HepG2 (cell line): Measurements from ENCODE around the gene ZNF511.

ENCODE experiments used
- NFIC ChIP-seq: IDR thresholded peaks from 2 replicates; pipeline ENCODE4 v1.6.1; 2012; ENCODE audit warnings: mild to moderate bottlenecking, low read length, inconsistent platforms
- POLR2AphosphoS5 ChIP-seq: IDR thresholded peaks from 2 replicates; pipeline ENCODE4 v1.6.1; 2012; ENCODE audit warnings: low read depth, low read length
- RAD21 ChIP-seq: fragments of 450-650 bp; formaldehyde crosslinking; IDR thresholded peaks from 2 replicates; pipeline ENCODE4 v1.5.0; 2020; ENCODE audit warnings: mild to moderate bottlenecking
- ZNF207 ChIP-seq: fragments of 450-650 bp; IDR thresholded peaks from 2 replicates; pipeline ENCODE4 v1.6.1; 2016; ENCODE audit warnings: antibody characterized with exemption, borderline replicate concordance
- TF ChIP-seq, protein P1 (sequence below): conservative IDR thresholded peaks from 2 replicates; pipeline ENCODE4 v1.6.1; 2018; ENCODE audit warnings: missing genetic modification reagents
- TF ChIP-seq, protein P2 (sequence below): sonication (generic); formaldehyde crosslinking; IDR thresholded peaks from 2 replicates; pipeline ENCODE4 v1.8.1; 2022; ENCODE audit warnings: low read depth, mild to moderate bottlenecking, missing genetic modification reagents
- TF ChIP-seq, protein P3 (sequence below): sonication (generic); formaldehyde crosslinking; IDR thresholded peaks from 2 replicates; pipeline ENCODE4 v1.5.0; 2020; ENCODE audit warnings: mild to moderate bottlenecking, missing genetic modification reagents, moderate library complexity
- TF ChIP-seq, protein P4 (sequence below), 2 experiments: fragments of 450-650 bp in 1 of 2; sonication (generic) in 1 of 2; formaldehyde crosslinking in 1 of 2; IDR thresholded peaks; 2 replicates each; pipeline versions ENCODE4 v1.6.1 to v1.8.0; 2016 to 2022; ENCODE audit warnings: antibody characterized with exemption in 1 of 2, mild to moderate bottlenecking in 1 of 2, missing genetic modification reagents in 1 of 2

DNA sequence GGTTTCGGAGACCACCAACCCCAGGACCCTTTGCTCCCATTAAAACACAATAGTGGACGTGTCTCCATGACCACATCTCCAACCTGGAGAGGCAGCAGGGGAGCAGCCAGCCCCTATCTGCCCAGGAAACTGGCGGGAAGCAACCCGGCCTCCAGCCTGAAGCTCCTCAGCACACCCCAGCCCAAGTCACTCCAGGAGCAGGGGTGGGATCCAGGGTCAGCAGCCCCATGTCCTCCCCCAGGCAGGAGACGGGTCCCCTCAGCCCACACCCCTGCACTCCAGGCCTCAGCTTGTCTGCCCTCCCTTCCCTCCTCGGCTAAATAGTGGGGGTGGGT is 32.6 kb upstream of the ZNF511 start:
- TF ChIP-seq POLR2AphosphoS5 (no peak), NFIC (no peak), RAD21 (CRISPR knock-in tag) (no peak), ZNF207 (no peak)
- TF ChIP-seq, protein P1, sequence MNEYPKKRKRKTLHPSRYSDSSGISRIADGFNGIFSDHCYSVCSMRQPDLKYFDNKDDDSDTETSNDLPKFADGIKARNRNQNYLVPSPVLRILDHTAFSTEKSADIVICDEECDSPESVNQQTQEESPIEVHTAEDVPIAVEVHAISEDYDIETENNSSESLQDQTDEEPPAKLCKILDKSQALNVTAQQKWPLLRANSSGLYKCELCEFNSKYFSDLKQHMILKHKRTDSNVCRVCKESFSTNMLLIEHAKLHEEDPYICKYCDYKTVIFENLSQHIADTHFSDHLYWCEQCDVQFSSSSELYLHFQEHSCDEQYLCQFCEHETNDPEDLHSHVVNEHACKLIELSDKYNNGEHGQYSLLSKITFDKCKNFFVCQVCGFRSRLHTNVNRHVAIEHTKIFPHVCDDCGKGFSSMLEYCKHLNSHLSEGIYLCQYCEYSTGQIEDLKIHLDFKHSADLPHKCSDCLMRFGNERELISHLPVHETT (CRISPR knock-in tag): no peak
- TF ChIP-seq, protein P2, sequence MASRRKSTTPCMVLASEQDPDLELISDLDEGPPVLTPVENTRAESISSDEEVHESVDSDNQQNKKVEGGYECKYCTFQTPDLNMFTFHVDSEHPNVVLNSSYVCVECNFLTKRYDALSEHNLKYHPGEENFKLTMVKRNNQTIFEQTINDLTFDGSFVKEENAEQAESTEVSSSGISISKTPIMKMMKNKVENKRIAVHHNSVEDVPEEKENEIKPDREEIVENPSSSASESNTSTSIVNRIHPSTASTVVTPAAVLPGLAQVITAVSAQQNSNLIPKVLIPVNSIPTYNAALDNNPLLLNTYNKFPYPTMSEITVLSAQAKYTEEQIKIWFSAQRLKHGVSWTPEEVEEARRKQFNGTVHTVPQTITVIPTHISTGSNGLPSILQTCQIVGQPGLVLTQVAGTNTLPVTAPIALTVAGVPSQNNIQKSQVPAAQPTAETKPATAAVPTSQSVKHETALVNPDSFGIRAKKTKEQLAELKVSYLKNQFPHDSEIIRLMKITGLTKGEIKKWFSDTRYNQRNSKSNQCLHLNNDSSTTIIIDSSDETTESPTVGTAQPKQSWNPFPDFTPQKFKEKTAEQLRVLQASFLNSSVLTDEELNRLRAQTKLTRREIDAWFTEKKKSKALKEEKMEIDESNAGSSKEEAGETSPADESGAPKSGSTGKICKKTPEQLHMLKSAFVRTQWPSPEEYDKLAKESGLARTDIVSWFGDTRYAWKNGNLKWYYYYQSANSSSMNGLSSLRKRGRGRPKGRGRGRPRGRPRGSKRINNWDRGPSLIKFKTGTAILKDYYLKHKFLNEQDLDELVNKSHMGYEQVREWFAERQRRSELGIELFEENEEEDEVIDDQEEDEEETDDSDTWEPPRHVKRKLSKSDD: no peak
- TF ChIP-seq, protein P3, sequence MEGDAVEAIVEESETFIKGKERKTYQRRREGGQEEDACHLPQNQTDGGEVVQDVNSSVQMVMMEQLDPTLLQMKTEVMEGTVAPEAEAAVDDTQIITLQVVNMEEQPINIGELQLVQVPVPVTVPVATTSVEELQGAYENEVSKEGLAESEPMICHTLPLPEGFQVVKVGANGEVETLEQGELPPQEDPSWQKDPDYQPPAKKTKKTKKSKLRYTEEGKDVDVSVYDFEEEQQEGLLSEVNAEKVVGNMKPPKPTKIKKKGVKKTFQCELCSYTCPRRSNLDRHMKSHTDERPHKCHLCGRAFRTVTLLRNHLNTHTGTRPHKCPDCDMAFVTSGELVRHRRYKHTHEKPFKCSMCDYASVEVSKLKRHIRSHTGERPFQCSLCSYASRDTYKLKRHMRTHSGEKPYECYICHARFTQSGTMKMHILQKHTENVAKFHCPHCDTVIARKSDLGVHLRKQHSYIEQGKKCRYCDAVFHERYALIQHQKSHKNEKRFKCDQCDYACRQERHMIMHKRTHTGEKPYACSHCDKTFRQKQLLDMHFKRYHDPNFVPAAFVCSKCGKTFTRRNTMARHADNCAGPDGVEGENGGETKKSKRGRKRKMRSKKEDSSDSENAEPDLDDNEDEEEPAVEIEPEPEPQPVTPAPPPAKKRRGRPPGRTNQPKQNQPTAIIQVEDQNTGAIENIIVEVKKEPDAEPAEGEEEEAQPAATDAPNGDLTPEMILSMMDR (CRISPR knock-in tag): no peak
- TF ChIP-seq, protein P4, sequence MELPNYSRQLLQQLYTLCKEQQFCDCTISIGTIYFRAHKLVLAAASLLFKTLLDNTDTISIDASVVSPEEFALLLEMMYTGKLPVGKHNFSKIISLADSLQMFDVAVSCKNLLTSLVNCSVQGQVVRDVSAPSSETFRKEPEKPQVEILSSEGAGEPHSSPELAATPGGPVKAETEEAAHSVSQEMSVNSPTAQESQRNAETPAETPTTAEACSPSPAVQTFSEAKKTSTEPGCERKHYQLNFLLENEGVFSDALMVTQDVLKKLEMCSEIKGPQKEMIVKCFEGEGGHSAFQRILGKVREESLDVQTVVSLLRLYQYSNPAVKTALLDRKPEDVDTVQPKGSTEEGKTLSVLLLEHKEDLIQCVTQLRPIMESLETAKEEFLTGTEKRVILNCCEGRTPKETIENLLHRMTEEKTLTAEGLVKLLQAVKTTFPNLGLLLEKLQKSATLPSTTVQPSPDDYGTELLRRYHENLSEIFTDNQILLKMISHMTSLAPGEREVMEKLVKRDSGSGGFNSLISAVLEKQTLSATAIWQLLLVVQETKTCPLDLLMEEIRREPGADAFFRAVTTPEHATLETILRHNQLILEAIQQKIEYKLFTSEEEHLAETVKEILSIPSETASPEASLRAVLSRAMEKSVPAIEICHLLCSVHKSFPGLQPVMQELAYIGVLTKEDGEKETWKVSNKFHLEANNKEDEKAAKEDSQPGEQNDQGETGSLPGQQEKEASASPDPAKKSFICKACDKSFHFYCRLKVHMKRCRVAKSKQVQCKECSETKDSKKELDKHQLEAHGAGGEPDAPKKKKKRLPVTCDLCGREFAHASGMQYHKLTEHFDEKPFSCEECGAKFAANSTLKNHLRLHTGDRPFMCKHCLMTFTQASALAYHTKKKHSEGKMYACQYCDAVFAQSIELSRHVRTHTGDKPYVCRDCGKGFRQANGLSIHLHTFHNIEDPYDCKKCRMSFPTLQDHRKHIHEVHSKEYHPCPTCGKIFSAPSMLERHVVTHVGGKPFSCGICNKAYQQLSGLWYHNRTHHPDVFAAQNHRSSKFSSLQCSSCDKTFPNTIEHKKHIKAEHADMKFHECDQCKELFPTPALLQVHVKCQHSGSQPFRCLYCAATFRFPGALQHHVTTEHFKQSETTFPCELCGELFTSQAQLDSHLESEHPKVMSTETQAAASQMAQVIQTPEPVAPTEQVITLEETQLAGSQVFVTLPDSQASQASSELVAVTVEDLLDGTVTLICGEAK (IDR thresholded peaks at IDR 0.05): no peak
- TF ChIP-seq, protein P4 (CRISPR knock-in tag; IDR thresholded peaks at IDR 0.05): no peak
